Loucy (cell line): ENCODE results near the gene FRMD4A.

Experiments
- H2AFZ ChIP-seq: fragments of 200-600 bp; sonication (generic); 2 replicates; pipeline ENCODE4 v1.6.0; 2016; ENCODE audit warnings: antibody characterized with exemption, mild to moderate bottlenecking, low read length, moderate library complexity
- H3F3A ChIP-seq: fragments of 200-600 bp; 2 replicates; pipeline ENCODE4 v1.6.0; 2016; ENCODE audit warnings: antibody characterized with exemption, low read depth, mild to moderate bottlenecking
- H3K27me3 ChIP-seq: fragments of 200-600 bp; sonication (generic); 2 replicates; pipeline ENCODE4 v1.6.1; 2014; ENCODE audit warnings: low read length, mild to moderate bottlenecking; ENCODE audit not compliant: insufficient read depth, poor library complexity, severe bottlenecking
- H3K36me3 ChIP-seq: fragments of 200-600 bp; sonication (generic); 2 replicates; pipeline ENCODE4 v1.6.1; 2016; ENCODE audit warnings: low read length; ENCODE audit not compliant: insufficient read depth
- H3K4me1 ChIP-seq: fragments of 200-600 bp; sonication (generic); 2 replicates; pipeline ENCODE4 v1.5.1; 2014; ENCODE audit warnings: low read length, mild to moderate bottlenecking; ENCODE audit not compliant: insufficient read depth, poor library complexity, severe bottlenecking
- H3K4me2 ChIP-seq: fragments of 200-600 bp; sonication (generic); 2 replicates; pipeline ENCODE4 v1.6.0; 2014; ENCODE audit warnings: antibody characterized with exemption, low read length, low read depth, mild to moderate bottlenecking; ENCODE audit not compliant: poor library complexity, severe bottlenecking
- H3K4me3 ChIP-seq: fragments of 200-600 bp; sonication (generic); 2 replicates; pipeline ENCODE4 v1.5.1; 2014; ENCODE audit warnings: low read length, mild to moderate bottlenecking, mixed read lengths; ENCODE audit not compliant: poor library complexity, severe bottlenecking
- H3K79me2 ChIP-seq: fragments of 200-600 bp; sonication (generic); 2 replicates; pipeline ENCODE4 v1.6.1; 2014; ENCODE audit warnings: low read length; ENCODE audit not compliant: insufficient read depth
- H3K9ac ChIP-seq: fragments of 200-600 bp; sonication (generic); 2 replicates; pipeline ENCODE4 v1.6.0; 2014; ENCODE audit warnings: mild to moderate bottlenecking, low read depth, low read length, moderate library complexity; ENCODE audit not compliant: poor library complexity, severe bottlenecking
- H3K9me2 ChIP-seq: fragments of 200-600 bp; sonication (generic); replicated peaks from 2 replicates; pipeline ENCODE4 v1.6.1; 2016; ENCODE audit warnings: low read depth, low read length, mixed read lengths
- H3K9me3 ChIP-seq: fragments of 200-600 bp; sonication (generic); 2 replicates; pipeline ENCODE4 v1.6.1; 2014; ENCODE audit warnings: mild to moderate bottlenecking, antibody characterized with exemption, low read length, low read depth; ENCODE audit not compliant: insufficient read depth
- H4K20me1 ChIP-seq: fragments of 200-600 bp; sonication (generic); 2 replicates; pipeline ENCODE4 v1.6.0; 2014; ENCODE audit warnings: antibody characterized with exemption, low read length, mild to moderate bottlenecking; ENCODE audit not compliant: insufficient read depth, poor library complexity, severe bottlenecking
- EZH2phosphoT487 ChIP-seq: fragments of 200-600 bp; IDR thresholded peaks from 2 replicates; pipeline ENCODE4 v1.6.1; 2018; ENCODE audit warnings: antibody characterized with exemption, mild to moderate bottlenecking, moderate library complexity, borderline replicate concordance
- TF ChIP-seq, protein P1 (sequence below): fragments of 200-600 bp; sonication (generic); conservative IDR thresholded peaks from 2 replicates; pipeline ENCODE4 v1.5.1; 2014; ENCODE audit warnings: mild to moderate bottlenecking, antibody characterized with exemption, low read length

Gene FRMD4A

DNA sequence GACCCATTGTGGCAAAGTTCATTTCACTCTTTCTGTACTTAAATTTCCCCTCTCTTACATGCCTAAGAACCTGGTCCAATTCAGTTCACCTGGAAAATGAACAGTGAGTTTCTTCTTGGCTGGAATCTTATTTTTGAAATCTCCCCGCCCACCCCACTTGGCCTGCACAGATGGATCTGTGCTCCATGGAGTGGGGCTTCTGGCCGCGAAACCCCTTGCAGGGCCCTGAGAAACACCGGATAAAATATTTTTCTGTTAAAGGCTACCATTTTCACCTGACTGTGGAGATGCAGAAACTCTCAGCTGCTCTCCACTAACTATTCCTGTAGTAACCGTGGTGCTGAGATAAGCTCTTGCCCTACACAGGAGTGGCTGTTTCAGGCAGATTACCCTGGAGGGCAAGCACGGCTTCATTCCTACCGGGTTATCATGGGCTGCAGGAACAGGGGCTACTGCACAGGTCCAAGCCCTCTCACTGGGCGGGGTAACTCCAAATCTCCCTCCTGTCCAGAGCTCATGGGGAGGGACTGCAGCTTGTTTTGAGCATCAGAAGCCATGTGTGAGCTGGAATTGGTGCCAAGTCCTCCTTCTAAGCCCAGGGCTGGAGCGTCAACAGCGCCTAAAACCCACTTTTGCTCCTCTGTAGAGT lies 625.1 kb downstream of the FRMD4A start:
- H3K9me3 ChIP-seq: no peaks in the 10 kb centered on the region
- H2AFZ ChIP-seq: no peak overlapping the region
- H3K4me2 ChIP-seq: no peak overlapping the region
- H3K9ac ChIP-seq: no peak overlapping the region
- H3K4me3 ChIP-seq: no peak overlapping the region
- no peaks in the 10 kb centered on the region for H3K4me1 ChIP-seq
- no peaks in the 10 kb centered on the region for H3F3A ChIP-seq
- H3K9me2 ChIP-seq: no peaks in the 10 kb centered on the region
- H3K27me3 ChIP-seq: no peaks in the 10 kb centered on the region
- TF ChIP-seq EZH2phosphoT487: no peak
- TF ChIP-seq, protein P1, sequence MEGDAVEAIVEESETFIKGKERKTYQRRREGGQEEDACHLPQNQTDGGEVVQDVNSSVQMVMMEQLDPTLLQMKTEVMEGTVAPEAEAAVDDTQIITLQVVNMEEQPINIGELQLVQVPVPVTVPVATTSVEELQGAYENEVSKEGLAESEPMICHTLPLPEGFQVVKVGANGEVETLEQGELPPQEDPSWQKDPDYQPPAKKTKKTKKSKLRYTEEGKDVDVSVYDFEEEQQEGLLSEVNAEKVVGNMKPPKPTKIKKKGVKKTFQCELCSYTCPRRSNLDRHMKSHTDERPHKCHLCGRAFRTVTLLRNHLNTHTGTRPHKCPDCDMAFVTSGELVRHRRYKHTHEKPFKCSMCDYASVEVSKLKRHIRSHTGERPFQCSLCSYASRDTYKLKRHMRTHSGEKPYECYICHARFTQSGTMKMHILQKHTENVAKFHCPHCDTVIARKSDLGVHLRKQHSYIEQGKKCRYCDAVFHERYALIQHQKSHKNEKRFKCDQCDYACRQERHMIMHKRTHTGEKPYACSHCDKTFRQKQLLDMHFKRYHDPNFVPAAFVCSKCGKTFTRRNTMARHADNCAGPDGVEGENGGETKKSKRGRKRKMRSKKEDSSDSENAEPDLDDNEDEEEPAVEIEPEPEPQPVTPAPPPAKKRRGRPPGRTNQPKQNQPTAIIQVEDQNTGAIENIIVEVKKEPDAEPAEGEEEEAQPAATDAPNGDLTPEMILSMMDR: no peak
- no peaks in the 10 kb centered on the region for H3K36me3 ChIP-seq
- no peaks in the 10 kb centered on the region for H3K79me2 ChIP-seq
- H4K20me1 ChIP-seq: no peaks in the 10 kb centered on the region

DNA sequence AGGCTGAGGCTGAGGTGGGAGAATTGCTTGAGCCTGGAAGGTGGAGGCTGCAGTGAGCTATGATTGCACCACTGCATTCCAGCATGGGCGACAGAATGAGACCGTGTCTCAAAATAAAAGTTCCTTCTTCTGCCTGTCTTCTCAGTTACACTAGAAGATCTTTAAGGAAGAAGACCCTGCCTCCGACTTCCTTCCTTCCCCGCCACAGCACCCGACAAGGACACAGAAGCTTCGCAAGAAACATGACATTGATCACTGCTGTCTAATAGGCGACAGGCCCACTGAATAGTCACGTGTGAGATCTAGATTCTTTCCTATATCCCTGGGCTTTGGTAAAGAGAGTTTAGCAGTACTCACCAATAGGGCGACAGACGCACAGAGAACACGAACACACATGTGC lies 625.8 kb downstream of the FRMD4A start:
- Histone ChIP-seq H3K4me1 (no peaks in the 10 kb centered on the region), H3K79me2 (no peaks in the 10 kb centered on the region), H4K20me1 (no peaks in the 10 kb centered on the region), H3K9ac (no peak overlapping the region), H2AFZ (no peak overlapping the region), H3K4me2 (no peak overlapping the region), H3K9me2 (no peaks in the 10 kb centered on the region), H3K27me3 (no peaks in the 10 kb centered on the region), H3K36me3 (no peaks in the 10 kb centered on the region), H3K9me3 (no peaks in the 10 kb centered on the region), H3K4me3 (no peak overlapping the region), H3F3A (no peaks in the 10 kb centered on the region)
- no peak for TF ChIP-seq EZH2phosphoT487
- TF ChIP-seq, protein P1: no peak

DNA sequence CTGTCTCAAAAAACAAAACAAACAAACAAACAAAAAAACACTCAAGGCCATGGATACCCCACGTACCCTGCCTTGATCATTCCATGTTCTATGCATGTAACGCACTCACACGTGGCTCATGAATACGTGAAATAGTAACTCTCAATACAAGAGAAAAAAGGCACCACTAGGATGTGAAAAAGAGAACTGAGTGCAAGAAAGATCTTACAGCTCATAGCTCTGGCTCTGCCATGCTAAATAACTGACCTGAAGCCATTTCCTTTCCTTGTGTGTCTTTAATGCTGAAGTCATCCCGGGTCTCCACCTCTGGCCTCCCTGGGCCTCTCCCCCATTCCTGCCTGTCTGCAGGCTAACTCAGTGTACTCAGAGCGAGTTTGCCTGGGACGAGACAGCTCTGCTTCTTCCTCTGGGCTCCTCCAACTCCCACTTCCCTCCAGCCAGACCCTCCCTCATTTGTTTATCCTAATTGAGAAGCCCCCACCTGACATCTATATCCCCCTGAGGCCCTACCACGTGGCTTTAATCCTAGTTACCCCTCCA lies 626.7 kb downstream of the FRMD4A start:
- Histone ChIP-seq H3K27me3 (no peaks in the 10 kb centered on the region), H3K4me1 (no peaks in the 10 kb centered on the region), H4K20me1 (no peaks in the 10 kb centered on the region), H3K79me2 (no peaks in the 10 kb centered on the region), H3K9ac (no peak overlapping the region), H2AFZ (no peak overlapping the region), H3K4me2 (no peak overlapping the region), H3K9me2 (no peaks in the 10 kb centered on the region), H3K9me3 (no peaks in the 10 kb centered on the region), H3K36me3 (no peaks in the 10 kb centered on the region), H3K4me3 (no peak overlapping the region), H3F3A (no peaks in the 10 kb centered on the region)
- TF ChIP-seq, protein P1: no peak
- TF ChIP-seq EZH2phosphoT487: no peak
